Smooth muscle cell (in vitro differentiated cells): ENCODE results near the gene CDC42EP3. TPM values are rescaled to one million over a fixed set of nuclear protein-coding genes. Genes with fewer than 3 reads are reported as not detected.
A peak's percentile ranks its signal among the peaks of the same experiment; 100 is the strongest.

Experiments used
- DNase-seq: peaks from one replicate; lab custom pipeline; 2025; ENCODE audit not compliant: unreplicated experiment; lab: John Stamatoyannopoulos, UW
- H2AFZ ChIP-seq: fragments of 200-600 bp; sonication (generic); 2 replicates; pipeline ENCODE4 v1.6.0; 2016; ENCODE audit warnings: antibody characterized with exemption, low read depth, mild to moderate bottlenecking
- H3F3A ChIP-seq: fragments of 200-600 bp; sonication (generic); 2 replicates; pipeline ENCODE4 v1.6.0; 2017; ENCODE audit warnings: antibody characterized with exemption, low read depth
- H3K27ac ChIP-seq: fragments of 200-600 bp; sonication (generic); 2 replicates; pipeline ENCODE4 v1.5.1; 2016; ENCODE audit warnings: low read depth, mild to moderate bottlenecking
- H3K27me3 ChIP-seq: fragments of 200-600 bp; sonication (generic); 2 replicates; pipeline ENCODE4 v1.6.1; 2016; ENCODE audit warnings: low read depth, mild to moderate bottlenecking
- H3K36me3 ChIP-seq: fragments of 200-600 bp; sonication (generic); 2 replicates; pipeline ENCODE4 v1.5.1; 2016; ENCODE audit warnings: low read depth
- H3K4me1 ChIP-seq: fragments of 200-600 bp; sonication (generic); 2 replicates; pipeline ENCODE4 v1.5.1; 2016; ENCODE audit warnings: low read depth
- H3K4me2 ChIP-seq: fragments of 200-600 bp; sonication (generic); 2 replicates; pipeline ENCODE4 v1.6.0; 2016; ENCODE audit warnings: mild to moderate bottlenecking
- H3K4me3 ChIP-seq: fragments of 200-600 bp; sonication (generic); 2 replicates; pipeline ENCODE4 v1.5.1; 2016; ENCODE audit warnings: mild to moderate bottlenecking
- H3K79me2 ChIP-seq: fragments of 200-600 bp; sonication (generic); 2 replicates; pipeline ENCODE4 v1.6.0; 2016; ENCODE audit warnings: low read depth, mild to moderate bottlenecking
- H3K9ac ChIP-seq: fragments of 200-600 bp; sonication (generic); 2 replicates; pipeline ENCODE4 v1.6.0; 2016; ENCODE audit warnings: low read depth
- H3K9me3 ChIP-seq: fragments of 200-600 bp; sonication (generic); replicated peaks from 2 replicates; pipeline ENCODE4 v1.5.1; 2016; ENCODE audit warnings: low read depth
- H4K20me1 ChIP-seq: fragments of 200-600 bp; sonication (generic); 2 replicates; pipeline ENCODE4 v1.6.0; 2016; ENCODE audit warnings: low read depth
- CTCF ChIP-seq: fragments of 200-600 bp; sonication (generic); IDR thresholded peaks from 2 replicates; pipeline ENCODE4 v1.5.1; 2017; ENCODE audit warnings: borderline replicate concordance, mild to moderate bottlenecking, antibody characterized with exemption; ENCODE audit not compliant: insufficient read depth, poor library complexity, severe bottlenecking
- WGBS: methylation state at CpG from one replicate; pipeline ENCODE4 v1.1.7; 2016; ENCODE audit warnings: low lambda C conversion rate; 5-methylcytosine and 5-hydroxymethylcytosine counted together
- polyA plus RNA-seq: library from polyadenylated mRNA; unstranded; fragments of >200 nt; fragmentation: Nextera tagmentation; extraction: Ambion mirVana; gene quantifications from 2 replicates; pipeline ENCODE4 v1.2.1, GENCODE V29; 2016
- total RNA-seq: library from RNA; depleted of rRNA; stranded (reverse); fragments of >200 nt; gene quantifications from 2 replicates; pipeline ENCODE4 v1.2.3, GENCODE V29; 2014

The CDC42EP3 gene
- total and polyA plus RNA-seq, 2 experiments from 2014 or later = 40.0 to 51.1 TPM

DNA sequence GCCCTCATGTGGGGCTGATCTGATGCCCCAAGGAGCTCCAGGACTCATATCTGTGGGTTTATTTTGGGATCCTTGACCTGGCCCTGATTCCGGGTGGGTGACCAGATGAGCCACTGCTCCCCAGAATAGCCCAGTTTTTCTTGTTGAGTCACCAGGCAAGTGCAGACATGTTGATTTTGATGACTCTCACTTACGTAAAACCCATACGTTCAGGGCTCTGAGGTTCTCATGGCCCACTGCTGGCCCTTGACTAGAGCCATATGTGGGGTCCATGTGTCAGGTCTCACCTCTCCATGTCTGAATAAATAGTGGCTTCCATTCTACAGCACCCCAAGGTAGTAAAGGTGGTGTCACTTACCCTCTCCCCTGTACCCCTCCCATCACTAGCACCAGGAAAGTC lies 41.9 kb downstream of the CDC42EP3 start:
- Histone ChIP-seq H3K4me1 (no peaks in the 10 kb centered on the region), H3K4me3 (no peak overlapping the region), H3F3A (peaks cover 5% of the 10 kb centered on the region), H3K9ac (no peak overlapping the region), H3K27ac (no peak overlapping the region), H3K27me3 (no peaks in the 10 kb centered on the region), H3K79me2 (no peaks in the 10 kb centered on the region), H3K9me3 (no peaks in the 10 kb centered on the region), H4K20me1 (no peaks in the 10 kb centered on the region), H2AFZ (no peak overlapping the region), H3K36me3 (no peaks in the 10 kb centered on the region), H3K4me2 (no peak overlapping the region)
- 67% methylated on average over 3 of the region's 3 CpGs for WGBS
- TF ChIP-seq CTCF = no peak
- DNase-seq = no peak

DNA sequence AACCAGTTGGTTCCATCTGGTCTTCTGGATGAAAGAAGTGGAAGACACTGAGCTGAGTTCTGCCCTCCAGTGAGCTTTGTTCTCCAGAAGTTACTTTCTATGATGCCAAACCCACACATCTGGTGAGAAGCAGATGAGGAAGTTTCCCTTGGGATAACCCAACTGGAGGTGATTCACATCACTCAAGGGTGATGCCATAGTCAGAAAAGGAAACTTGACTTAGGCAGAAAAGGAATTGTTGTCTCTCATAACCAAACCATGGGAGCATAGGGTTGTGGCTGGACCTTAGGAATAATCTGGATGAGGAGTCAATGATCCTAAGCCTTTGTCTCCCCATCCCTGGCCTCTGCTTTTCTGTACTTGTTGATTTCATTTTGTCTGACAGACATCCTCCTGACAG lies 43.7 kb downstream of the CDC42EP3 start:
- no peak for TF ChIP-seq CTCF
- Histone ChIP-seq H3K4me2 (no peak overlapping the region), H3K4me3 (no peak overlapping the region), H3K36me3 (no peaks in the 10 kb centered on the region), H3K4me1 (no peaks in the 10 kb centered on the region), H2AFZ (no peak overlapping the region), H3K27me3 (no peaks in the 10 kb centered on the region), H3K9ac (no peak overlapping the region), H3K9me3 (no peaks in the 10 kb centered on the region), H3K79me2 (no peaks in the 10 kb centered on the region), H3F3A (peaks cover 5% of the 10 kb centered on the region), H4K20me1 (no peaks in the 10 kb centered on the region), H3K27ac (no peak overlapping the region)
- DNase-seq = no peak

DNA sequence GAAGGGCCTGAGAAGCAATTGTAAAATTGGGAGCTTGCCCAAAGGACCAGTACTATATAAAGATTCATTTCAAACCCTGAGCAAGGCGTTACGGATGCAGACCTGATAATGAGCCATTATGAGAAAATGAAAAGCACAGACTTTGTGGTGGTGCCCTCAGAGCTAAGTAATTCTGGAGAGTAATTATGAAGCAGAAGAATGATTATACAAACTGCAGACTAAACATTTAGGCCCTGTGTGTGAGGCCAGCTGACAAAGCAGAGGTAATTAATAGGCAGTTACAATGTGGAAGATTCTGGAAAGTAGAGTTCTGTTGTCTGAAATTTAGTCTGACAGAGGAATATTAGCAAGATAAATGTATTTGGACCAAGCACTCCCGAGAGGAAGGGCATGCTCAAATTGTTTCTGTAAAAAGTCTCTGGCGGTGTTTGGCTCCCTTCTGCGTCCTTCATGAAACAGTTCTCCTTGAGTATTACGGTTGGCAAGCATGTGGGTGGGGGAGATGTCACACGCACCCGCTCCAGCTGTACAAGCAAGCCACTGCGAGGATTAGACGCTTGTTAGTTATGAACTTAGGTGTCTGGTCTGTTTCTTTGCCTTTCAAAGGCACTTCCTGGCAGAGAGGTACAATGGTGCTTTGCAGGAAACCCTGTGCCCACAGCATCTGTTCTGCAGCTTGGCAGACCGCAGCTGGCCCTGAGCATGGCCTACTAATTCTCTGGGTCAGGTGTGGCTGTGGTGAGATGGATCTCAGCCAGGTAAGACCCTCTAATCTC lies 45.5 kb downstream of the CDC42EP3 start:
- Histone ChIP-seq H4K20me1 (no peaks in the 10 kb centered on the region), H3K79me2 (no peaks in the 10 kb centered on the region), H3K9ac (no peak overlapping the region), H3K4me3 (no peak overlapping the region), H3K27ac (peak overlapping the region; percentile 79), H3K4me1 (no peaks in the 10 kb centered on the region), H3F3A (peaks cover 5% of the 10 kb centered on the region), H3K4me2 (peak overlapping the region; percentile 58), H3K27me3 (no peaks in the 10 kb centered on the region), H3K36me3 (no peaks in the 10 kb centered on the region), H2AFZ (no peak overlapping the region), H3K9me3 (no peaks in the 10 kb centered on the region)
- DNase-seq = no peak
- TF ChIP-seq CTCF = no peak
- WGBS = 73% methylated on average over 11 of the region's 11 CpGs

DNA sequence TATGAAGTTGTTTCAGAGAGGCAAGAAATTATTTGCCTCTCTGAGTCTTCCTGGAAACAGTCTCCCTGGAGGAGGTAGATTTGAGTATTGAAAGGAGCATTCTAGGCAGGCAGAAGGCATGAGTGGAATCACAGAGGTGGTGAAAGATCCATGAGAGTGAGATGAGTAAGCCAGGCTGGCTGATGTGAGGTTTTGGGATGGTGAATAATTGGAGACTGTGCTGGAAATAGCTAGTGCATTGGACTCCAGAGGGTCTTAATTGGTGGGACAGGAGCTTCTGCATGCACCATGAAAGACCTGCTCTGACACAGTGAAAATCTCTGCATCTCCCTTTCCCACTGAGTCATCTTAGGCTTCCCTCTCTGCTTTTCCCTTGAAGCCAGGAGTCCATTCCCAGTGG lies 46.3 kb downstream of the CDC42EP3 start:
- Histone ChIP-seq H3K27me3 (no peaks in the 10 kb centered on the region), H3K9ac (no peak overlapping the region), H2AFZ (no peak overlapping the region), H3K4me2 (peak overlapping the region; percentile 58), H3K27ac (peak overlapping the region; percentile 79), H3F3A (peaks cover 5% of the 10 kb centered on the region), H3K9me3 (no peaks in the 10 kb centered on the region), H3K4me3 (no peak overlapping the region), H3K36me3 (no peaks in the 10 kb centered on the region), H4K20me1 (no peaks in the 10 kb centered on the region), H3K4me1 (no peaks in the 10 kb centered on the region), H3K79me2 (no peaks in the 10 kb centered on the region)
- TF ChIP-seq CTCF = no peak
- no peak for DNase-seq
